Thyroid gland (tissue), 4 donors: ENCODE data around the gene NDP. TPM values are rescaled to one million over a fixed set of nuclear protein-coding genes. Genes with fewer than 3 reads are reported as not detected.

ENCODE experiments used
- DNase-seq, 2 donors: peaks; one replicate each; pipeline ENCODE4 v3.0.0-alpha.2; 2019
- H3K27ac ChIP-seq, 3 donors: fragments of 200-600 bp; sonication (generic); 1 replicate in 2 of 3; 2 replicates in 1 of 3; pipeline ENCODE4 v1.5.1; 2016 to 2019; ENCODE audit warnings: mild to moderate bottlenecking in 1 of 3, moderate library complexity in 1 of 3
- H3K27me3 ChIP-seq: fragments of 200-600 bp; sonication (generic); one replicate; pipeline ENCODE4 v1.5.1; 2019
- H3K36me3 ChIP-seq, 2 donors: fragments of 200-600 bp; sonication (generic); one replicate each; pipeline ENCODE4 v1.5.1; 2016 to 2019
- H3K4me1 ChIP-seq, 2 donors: fragments of 200-600 bp; sonication (generic); one replicate each; pipeline ENCODE4 v1.5.1; 2017 to 2019
- H3K4me3 ChIP-seq, 3 donors: fragments of 200-600 bp; sonication (generic); replicated peaks in 1 of 3; 1 replicate in 2 of 3; 2 replicates in 1 of 3; pipeline ENCODE4 v1.5.1; 2016; ENCODE audit warnings: mild to moderate bottlenecking in 1 of 3
- H3K9me3 ChIP-seq: fragments of 200-600 bp; sonication (generic); one replicate; pipeline ENCODE4 v1.5.1; 2017
- POLR2A ChIP-seq, 2 donors: fragments of 450-650 bp; IDR thresholded peaks; one replicate each; pipeline ENCODE4 v1.6.1; 2017; ENCODE audit warnings: antibody characterized with exemption in 2 of 2, mild to moderate bottlenecking in 2 of 2, moderate library complexity in 1 of 2
- WGBS, 2 donors: methylation state at CpG; one replicate each; pipeline ENCODE4 v1.1.5; 2017; 5-methylcytosine and 5-hydroxymethylcytosine counted together
- intact Hi-C: fragments of 100-400 bp; cut with DNase I; formaldehyde crosslinking; loops from one replicate; pipeline ENCODE4 v1.15.1; 2023
- total RNA-seq, 4 donors: library from RNA; depleted of rRNA; stranded (reverse); fragments of >200 nt; gene quantifications; one replicate each; pipeline ENCODE4 v1.2.3, GENCODE V29; 2016
- TF ChIP-seq, protein P1 (sequence below), 6 experiments: fragments of 200-600 bp in 3 of 6; fragments of 450-650 bp in 3 of 6; sonication (generic) in 3 of 6; IDR thresholded peaks; one replicate each; pipeline ENCODE4 v1.5.1; 2016 to 2019; ENCODE audit warnings: antibody characterized with exemption in 6 of 6, mild to moderate bottlenecking in 2 of 6, inconsistent platforms in 1 of 6, moderate library complexity in 1 of 6

The NDP gene, protein sequence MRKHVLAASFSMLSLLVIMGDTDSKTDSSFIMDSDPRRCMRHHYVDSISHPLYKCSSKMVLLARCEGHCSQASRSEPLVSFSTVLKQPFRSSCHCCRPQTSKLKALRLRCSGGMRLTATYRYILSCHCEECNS
- under 1 TPM in 2 of 4 donors, not detected in 2; 0.22 to 0.81 TPM for total RNA-seq

DNA sequence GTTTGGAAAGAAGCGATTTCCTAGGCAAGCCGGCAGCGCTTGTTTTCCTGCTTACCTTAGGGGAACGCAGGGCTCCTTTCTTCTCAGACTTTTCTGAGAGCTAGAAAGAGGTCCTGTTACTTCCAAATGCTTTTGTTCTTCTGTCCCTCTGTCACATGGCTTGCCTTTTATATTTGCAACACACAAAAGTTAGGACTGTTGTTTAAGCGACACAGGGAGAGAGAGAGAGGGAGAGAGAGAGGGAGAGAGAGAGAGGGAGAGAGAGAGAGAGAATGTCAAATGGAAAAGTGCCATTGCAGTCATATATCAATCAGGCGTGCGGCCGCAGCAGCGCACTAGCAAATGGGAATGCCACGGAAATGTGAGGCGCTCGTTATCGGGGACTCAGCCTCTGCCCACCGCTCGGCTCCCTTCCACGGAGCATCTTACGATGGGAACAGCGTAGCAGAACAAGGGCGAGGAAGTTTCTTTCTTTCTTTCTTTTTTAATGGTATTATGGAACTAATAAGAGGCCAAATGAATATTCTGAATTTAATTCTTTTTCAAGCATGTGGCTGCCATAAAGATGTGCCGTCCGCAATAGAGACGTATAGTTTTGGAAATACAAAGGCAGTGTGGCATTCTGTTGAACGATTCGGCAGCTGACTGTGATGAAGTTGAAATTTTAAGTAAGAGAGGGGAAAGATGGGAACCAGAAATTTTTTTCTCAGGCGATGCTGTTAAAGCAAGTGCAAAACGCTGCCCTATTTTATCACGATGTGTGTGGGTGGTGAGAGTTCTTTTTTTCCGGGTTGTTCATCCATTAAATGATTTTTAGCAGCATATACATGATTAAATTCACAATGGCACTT lies at the start of gene NDP:
TSS of gene NDP (minus strand) at position 142 of the 851 bp plus-strand sequence. CDS start 14,745 bp downstream, outside the sequence.
- H3K9me3 ChIP-seq, result no peaks in the 10 kb centered on the region
- intact Hi-C loops, result no loop called here
- no peaks in the 10 kb centered on the region for H3K27me3 ChIP-seq
- WGBS, 2 donors, result 12 to 17% methylated on average over 28 of the region's 28 CpGs
- no peaks in the 10 kb centered on the region for H3K4me1 ChIP-seq
- no peaks in the 10 kb centered on the region for H3K36me3 ChIP-seq
- TF ChIP-seq, protein P1, sequence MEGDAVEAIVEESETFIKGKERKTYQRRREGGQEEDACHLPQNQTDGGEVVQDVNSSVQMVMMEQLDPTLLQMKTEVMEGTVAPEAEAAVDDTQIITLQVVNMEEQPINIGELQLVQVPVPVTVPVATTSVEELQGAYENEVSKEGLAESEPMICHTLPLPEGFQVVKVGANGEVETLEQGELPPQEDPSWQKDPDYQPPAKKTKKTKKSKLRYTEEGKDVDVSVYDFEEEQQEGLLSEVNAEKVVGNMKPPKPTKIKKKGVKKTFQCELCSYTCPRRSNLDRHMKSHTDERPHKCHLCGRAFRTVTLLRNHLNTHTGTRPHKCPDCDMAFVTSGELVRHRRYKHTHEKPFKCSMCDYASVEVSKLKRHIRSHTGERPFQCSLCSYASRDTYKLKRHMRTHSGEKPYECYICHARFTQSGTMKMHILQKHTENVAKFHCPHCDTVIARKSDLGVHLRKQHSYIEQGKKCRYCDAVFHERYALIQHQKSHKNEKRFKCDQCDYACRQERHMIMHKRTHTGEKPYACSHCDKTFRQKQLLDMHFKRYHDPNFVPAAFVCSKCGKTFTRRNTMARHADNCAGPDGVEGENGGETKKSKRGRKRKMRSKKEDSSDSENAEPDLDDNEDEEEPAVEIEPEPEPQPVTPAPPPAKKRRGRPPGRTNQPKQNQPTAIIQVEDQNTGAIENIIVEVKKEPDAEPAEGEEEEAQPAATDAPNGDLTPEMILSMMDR (IDR thresholded peaks at IDR 0.05), result peak in 1 of 6 experiments; percentile 5
- TF ChIP-seq POLR2A (IDR thresholded peaks at IDR 0.05), result no peak
- no peak for DNase-seq
- no peak within 1 kb of the TSS for H3K27ac ChIP-seq
- H3K4me3 ChIP-seq, result no peak within 1 kb of the TSS

DNA sequence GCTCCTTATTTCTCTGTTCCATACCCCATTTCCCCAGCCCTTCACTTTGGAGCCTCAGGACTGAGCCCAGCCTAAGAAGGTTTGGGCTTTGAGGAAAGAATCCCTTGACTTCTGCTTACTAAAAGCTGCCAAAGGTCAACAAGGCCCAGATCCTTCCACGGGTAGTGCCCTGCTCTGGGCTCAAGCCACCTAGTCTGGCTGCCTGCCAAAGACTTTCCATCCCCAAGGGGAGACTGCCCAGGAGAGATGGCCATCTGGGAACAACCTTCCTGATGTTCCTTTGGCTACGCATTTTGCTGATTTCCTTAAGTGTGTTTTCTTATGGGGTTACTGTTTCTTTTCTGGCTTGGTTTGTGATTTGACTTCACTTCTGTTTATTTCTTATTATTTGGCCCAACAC lies 49.8 kb upstream of the NDP start:
- intact Hi-C loops, result no loop called here

DNA sequence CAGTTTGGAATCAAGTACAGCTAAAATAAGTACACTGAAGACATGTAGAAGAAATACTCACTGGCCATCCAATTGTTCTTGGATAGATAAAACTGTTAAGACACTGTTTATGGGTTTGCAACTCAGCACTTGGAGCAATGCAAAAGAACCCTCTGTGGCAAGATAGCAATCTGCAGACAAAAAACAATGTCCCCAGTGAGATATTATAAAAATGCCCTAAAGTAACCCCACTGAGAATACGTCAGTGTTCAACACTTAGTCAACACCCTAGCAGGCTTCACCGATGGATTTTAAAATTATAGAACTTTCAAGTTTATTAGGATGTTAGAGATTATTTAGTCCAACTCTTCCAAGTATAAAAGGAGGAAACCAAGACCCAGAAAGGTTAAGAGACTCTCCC lies 47.5 kb upstream of the NDP start:
- H3K4me1 ChIP-seq, result no peaks in the 10 kb centered on the region
- intact Hi-C loops, result no loop called here
- H3K4me3 ChIP-seq, result no peak overlapping the region
- no peak for TF ChIP-seq POLR2A (IDR thresholded peaks at IDR 0.05)
- TF ChIP-seq, protein P1 (IDR thresholded peaks at IDR 0.05), result no peak
- H3K36me3 ChIP-seq, result no peaks in the 10 kb centered on the region
- no peak overlapping the region for H3K27ac ChIP-seq
- no peak for DNase-seq
- 87 to 95% methylated on average over 2 of the region's 2 CpGs for WGBS, 2 donors
- no peaks in the 10 kb centered on the region for H3K9me3 ChIP-seq
- H3K27me3 ChIP-seq, result no peaks in the 10 kb centered on the region

More for the DNA sequence above, 49.8 kb upstream of the NDP start:
- H3K9me3 ChIP-seq, result no peaks in the 10 kb centered on the region
- H3K4me3 ChIP-seq, result no peak overlapping the region
- no peaks in the 10 kb centered on the region for H3K36me3 ChIP-seq
- H3K27ac ChIP-seq, result no peak overlapping the region
- H3K4me1 ChIP-seq, result no peaks in the 10 kb centered on the region
- peak; percentile 1 to 25 for DNase-seq
- TF ChIP-seq POLR2A (IDR thresholded peaks at IDR 0.05), result no peak
- TF ChIP-seq, protein P1 (IDR thresholded peaks at IDR 0.05), result no peak
- no peaks in the 10 kb centered on the region for H3K27me3 ChIP-seq
- WGBS, 2 donors, result 40 to 43% methylated on average over 2 of the region's 2 CpGs

DNA sequence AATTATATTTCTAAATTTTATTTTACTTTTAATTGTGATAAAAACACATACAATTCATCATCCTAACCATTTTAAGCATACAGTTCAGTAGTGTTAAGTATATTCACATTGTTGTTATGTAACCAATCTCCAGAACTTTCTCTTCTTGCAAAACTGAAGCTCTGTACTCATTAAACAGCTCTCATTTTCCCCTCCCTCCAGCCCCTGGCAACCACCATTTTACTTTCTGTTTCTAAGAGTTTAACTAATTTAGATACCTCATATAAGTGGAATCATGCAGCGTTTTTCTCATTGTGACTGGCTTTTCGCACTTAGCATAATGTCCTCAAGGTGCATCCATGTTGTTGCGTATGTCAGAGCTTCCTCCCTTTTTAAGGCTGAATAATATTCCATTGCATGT lies 46.7 kb upstream of the NDP start:
- 90 to 99% methylated on average over 3 of the region's 3 CpGs for WGBS, 2 donors
- H3K36me3 ChIP-seq, result no peaks in the 10 kb centered on the region
- H3K27ac ChIP-seq, result no peak overlapping the region
- H3K4me3 ChIP-seq, result no peak overlapping the region
- no peaks in the 10 kb centered on the region for H3K27me3 ChIP-seq
- intact Hi-C loops, result no loop called here
- TF ChIP-seq, protein P1 (IDR thresholded peaks at IDR 0.05), result no peak
- TF ChIP-seq POLR2A (IDR thresholded peaks at IDR 0.05), result no peak
- no peak for DNase-seq
- no peaks in the 10 kb centered on the region for H3K4me1 ChIP-seq
- no peaks in the 10 kb centered on the region for H3K9me3 ChIP-seq

DNA sequence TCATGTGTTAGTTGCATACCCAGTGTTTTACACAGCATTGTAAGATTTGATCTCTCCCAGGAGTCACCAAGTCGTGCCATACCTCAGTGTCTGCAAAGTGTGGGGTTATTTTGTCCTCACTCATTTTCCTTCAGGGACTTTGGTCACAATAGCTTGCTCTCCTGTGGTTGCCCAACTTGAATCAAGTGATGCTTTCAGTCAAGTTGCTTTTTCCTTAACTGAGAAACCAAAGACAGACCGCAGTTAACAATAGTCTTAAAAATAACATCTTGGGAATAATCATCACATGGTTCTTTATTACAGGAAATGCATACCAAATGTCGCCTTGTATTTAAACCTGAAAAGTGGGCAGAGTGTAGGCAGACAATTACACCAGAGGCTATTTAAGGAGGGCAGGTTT lies 44.5 kb upstream of the NDP start:
- Histone ChIP-seq H3K27ac (no peak overlapping the region), H3K9me3 (no peaks in the 10 kb centered on the region), H3K27me3 (no peaks in the 10 kb centered on the region), H3K4me3 (no peak overlapping the region), H3K4me1 (no peaks in the 10 kb centered on the region), H3K36me3 (no peaks in the 10 kb centered on the region)
- intact Hi-C loops, result no loop called here
- no peak for TF ChIP-seq POLR2A (IDR thresholded peaks at IDR 0.05)
- TF ChIP-seq, protein P1 (IDR thresholded peaks at IDR 0.05), result no peak
- DNase-seq, result no peak
- WGBS, 2 donors, result 51 to 59% methylated on average over 3 of the region's 3 CpGs
